NCI-H526 (cell line): ENCODE data around the gene ITM2B.
"Not testable (repeated sequence)": the region's sequence is repeated elsewhere in the genome, so short reads cannot be mapped to it uniquely, and the experiment has no call there.

Experiments
- DNase-seq, 2 experiments: peaks; one replicate each; lab custom pipeline; 2025; lab: John Stamatoyannopoulos, UW

Gene ITM2B

GRCh38 chr13:48233046-48233888, at the start of gene ITM2B:
Gene ITM2B, plus strand, starts transcription at chr13:48233206. Its CDS starts 155 bp downstream, at chr13:48233361.
- peak; percentile 66 to 91 for DNase-seq

DNA sequence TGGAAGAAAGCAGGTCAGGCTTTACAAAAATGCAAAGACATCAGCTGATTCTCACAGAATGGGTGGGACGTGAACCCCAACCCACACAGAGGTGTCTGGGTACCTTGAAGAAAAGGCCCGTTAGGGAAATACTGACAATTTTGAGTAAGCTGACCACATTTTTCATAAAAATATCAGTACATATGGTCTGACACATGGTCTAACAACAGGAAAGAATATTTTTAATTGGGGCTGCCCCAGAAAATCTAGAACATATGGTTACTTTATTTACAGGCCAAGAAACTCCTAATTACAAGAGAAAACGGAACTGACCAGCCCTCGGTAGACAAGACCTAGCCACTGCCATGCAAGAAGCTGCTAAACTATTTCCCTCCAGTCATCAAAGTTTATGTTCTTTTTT, 48.7 kb upstream of the ITM2B start:
- DNase-seq: no peak

GRCh38 chr13:48185018-48185417, 48.0 kb upstream of the ITM2B start:
- DNase-seq: no peak

- no peak for DNase-seq
These were observed 46.3 kb upstream of the ITM2B start for GRCh38 chr13:48186722-48187121.

DNA sequence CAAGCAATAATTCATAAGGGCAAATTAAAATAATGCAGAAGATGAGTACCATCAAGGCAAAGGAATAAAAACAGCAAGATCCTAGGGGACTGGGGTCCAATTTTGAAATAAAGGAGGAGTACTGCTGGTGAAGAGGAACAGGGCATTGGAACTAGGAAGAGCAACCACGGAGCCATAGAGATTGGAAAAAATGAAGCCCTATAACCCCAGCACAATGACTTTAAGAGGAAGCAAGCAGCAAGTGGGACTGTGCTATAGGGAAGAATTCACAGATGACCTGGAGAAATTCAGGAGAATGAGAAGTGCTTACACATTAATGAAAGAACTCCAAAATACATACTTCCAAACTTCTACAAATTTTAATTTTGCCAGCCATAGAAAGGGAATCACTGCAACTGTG, 44.9 kb upstream of the ITM2B start:
- no peak for DNase-seq

DNA sequence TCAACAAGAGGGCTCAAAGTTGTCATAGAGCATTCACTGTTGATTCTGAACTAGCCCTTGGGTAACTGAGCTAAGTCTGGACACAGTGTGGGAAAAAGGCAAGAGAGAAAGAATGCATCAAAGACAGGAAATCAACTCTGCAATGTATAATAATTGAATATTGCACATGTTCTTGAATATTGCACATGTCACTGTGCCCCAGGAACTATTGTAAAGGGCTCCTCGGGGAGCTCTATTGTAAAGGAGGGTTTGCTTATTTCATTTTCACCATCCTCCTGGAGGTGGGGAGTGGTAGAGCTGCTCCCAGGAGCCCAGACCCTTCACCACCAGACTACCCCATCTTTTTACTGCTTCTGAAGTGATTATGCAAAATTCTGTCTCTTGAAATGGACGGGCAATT, 44.4 kb upstream of the ITM2B start:
- peak in 1 of 2 experiments; percentile 7 for DNase-seq

DNA sequence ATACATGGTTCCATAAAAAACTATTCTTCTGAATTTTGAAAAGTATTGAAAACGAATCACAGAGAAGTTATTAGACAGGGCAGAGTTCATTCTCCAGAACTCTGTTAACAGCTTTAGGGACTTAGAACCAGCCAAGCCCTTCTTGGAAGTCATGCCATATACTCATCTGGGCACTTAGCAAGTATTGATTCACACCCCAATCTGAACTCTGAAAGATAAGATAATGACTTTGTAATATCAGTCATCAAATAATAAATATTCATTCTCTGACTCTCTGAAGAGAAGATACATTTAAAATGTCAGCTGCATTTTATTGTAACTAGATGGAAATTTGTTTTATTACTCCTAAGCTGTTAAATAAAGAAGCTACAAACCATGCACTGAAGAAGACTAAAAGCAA, 43.8 kb upstream of the ITM2B start:
- no peak for DNase-seq

DNA sequence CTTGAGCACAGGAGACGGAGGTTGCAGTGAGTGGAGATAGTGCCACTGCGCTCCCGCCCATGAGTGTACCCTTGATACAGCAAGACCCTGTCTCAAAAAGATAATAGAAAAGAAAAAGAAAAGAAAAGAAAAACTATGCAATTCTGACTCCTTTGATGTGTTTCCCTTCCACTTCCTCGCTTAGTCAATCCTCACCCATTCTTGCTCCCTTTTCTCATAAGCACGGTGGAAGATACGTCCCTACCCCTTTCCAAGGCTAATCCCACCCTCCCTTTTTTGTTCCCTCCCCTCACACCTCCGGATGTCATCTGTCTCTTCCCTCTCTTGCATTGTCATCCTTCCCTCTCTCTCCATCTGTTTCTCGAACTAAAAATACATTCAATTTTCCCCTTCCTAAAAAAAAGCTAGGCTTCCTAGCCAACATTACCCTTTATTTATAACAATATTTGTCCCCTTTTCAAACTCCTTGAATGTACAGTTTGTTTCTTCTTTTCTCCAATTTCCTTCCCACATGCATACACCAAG, 40.5 kb upstream of the ITM2B start:
- no peak for DNase-seq

- no peak for DNase-seq
These were observed 38.6 kb upstream of the ITM2B start for GRCh38 chr13:48194379-48194754.

- DNase-seq: no peak
These were observed 33.5 kb upstream of the ITM2B start for GRCh38 chr13:48199404-48199946.

DNA sequence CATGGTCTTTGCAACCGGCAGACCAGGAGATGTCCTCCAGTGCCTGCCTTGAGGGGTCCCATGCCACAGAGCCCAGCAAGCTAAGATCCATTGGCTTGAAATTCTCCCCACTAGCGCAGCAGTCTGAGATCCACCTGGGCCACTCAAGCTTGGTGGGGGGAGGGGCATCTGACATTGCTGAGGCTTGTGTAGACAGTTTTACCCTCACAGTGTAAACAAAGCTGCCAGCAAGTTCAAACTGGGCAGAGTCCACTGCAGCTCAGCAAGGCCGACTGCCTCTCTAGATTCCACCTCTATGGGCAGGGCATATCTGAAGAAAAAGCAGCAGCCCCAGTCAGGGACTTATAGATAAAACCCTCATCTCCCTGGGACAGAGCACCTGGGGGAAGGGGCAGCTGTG, 32.0 kb upstream of the ITM2B start:
- DNase-seq: peak in 1 of 2 experiments; percentile 54

DNA sequence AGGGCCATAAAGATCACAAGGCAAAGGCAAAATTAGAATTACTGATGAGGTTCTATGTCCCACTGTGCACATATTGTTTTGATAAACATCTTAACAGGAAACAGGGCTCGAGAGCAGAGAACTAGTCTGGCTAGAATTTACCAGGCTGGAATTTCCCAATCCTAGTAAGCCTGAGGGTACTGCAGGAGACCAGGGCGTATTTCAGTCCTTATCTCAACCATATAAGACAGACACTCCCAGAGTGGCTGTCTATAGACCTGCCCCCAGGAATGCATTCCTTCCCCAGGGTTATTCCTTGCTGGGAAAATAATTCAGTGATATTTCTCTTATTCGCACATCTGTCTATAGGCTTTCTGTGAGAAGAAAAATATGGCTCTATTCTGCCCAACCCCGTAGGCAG, 25.8 kb upstream of the ITM2B start:
- DNase-seq: not testable (repeated sequence)

GRCh38 chr13:48210178-48210577, 22.8 kb upstream of the ITM2B start:
- DNase-seq: no peak

DNA sequence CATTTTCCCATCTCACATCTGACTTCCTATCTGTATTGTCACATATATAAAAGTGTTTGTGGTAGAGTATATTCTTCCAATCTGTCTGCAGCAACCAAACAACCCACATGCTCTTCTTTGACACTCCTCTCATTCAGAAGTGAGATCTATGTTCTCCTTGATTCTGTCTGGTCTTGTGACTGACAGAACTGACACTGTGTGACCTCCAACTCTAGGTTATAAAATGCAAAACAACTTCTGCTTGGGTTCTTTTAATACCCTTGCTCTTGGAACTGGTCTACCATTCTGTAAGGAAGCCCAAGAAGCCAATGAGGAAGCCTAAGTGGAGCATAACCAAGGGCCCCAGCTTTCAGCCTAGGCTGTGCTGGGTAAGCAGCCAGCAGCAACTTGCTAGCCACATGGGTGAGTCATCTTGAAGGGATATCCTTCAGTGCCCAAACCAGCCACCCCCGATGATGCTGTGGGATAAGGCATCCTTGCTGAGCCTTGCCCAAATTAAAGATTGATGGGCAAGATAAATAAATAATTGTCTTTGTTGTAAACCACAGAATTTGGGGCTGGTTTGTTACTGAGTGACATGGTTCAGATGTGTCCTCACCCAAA, 18.4 kb upstream of the ITM2B start:
- no peak for DNase-seq

- DNase-seq: not testable (repeated sequence)
These were observed 17.3 kb upstream of the ITM2B start for GRCh38 chr13:48215511-48216203.

DNA sequence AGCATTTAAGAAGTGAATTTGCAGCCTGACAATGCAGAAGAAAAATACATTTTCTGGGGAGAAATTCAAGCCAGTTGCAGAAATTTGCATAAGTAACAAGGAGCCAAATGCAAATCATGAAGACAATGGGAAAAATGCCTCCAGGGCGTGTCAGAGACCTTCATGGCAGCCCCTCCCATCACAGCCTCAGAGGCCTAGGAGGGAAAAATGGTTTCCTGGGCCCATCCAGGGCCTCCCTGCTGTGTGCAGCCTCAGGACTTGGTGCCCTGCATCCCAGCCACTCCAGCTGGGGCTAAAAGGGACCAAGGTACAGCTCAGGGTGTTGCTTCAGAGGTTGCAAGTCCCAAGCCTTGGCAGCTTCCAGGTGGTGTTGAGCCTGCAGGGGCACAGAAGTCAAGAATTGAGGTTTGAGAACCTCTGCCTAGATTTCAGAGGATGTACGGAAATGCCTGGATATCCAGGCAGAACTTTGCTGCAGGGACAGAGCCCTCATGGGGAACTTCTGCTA, 16.7 kb upstream of the ITM2B start:
- DNase-seq: peak in 1 of 2 experiments; percentile 12

DNA sequence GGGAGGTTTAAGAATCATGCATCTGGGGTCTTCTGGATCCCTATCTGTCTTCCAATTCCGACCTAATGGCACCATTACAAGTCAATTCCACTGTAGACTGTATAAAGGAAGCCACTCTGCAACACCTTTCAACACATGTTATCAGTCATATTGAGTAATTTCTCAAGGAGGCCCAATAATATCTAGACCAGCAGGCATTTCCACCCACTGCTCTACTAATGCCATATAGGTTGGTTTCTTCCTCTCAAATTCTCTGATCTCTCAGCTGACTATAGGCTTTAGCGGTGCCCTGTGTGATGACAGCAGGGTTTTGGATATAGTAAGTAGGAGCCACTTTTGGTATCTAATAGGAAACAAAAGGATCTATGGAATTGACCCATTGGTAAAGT, 12.4 kb upstream of the ITM2B start:
- DNase-seq: no peak

- no peak for DNase-seq
These were observed 11.9 kb upstream of the ITM2B start for GRCh38 chr13:48220981-48221685.

- no peak for DNase-seq
These were observed 11.3 kb upstream of the ITM2B start for GRCh38 chr13:48221686-48222187.

GRCh38 chr13:48222358-48223301, 10.4 kb upstream of the ITM2B start:
- no peak for DNase-seq
